GM12801 (cell line): ENCODE data around the gene COL26A1.

Source experiments
- CTCF ChIP-seq: IDR thresholded peaks from one replicate; pipeline ENCODE4 v1.5.1; 2011; ENCODE audit warnings: control low read depth; ENCODE audit not compliant: insufficient read length; ENCODE audit errors: extremely low read depth

The COL26A1 gene

GRCh38 chr7:101426303-101427011, 63.8 kb downstream of the COL26A1 start:
- no peak for TF ChIP-seq CTCF

DNA sequence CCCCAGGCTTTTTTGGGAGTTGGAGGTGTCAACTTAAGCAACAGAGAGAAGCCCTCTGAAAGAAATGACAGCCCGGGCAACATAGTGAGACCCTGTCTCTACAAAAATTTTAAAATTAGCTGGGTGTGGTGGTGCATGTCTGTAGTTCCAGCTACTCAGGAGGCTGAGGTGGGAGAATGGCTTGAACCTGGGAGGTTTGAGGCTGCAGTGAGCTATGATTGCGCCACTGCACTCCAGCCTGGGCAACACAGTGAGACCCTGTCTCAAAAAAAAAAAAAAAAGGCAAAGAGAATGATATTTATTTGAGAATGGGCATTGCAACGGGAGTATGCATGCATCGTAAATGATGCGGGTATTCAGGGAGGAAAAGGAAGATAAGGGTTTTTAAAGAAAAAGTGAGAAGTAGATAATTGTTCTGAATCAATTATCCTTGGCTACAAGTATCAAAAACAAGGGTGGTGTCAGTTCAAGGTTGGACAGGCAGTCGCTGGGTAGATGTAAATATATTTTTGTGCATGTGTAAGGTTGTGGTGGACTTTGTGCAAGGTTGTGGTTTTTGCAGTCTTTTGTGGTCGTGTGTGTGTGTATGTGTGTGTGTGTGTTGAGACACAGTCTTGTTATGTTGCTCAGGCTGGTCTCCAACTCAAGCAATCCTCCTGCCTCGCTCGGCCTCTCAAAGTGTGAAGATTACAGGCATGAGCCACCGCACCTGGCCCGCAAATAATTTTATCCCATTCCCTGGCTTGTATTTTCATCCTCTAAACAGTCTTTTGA, 65.6 kb downstream of the COL26A1 start:
- no peak for TF ChIP-seq CTCF

GRCh38 chr7:101432316-101432715, 69.6 kb downstream of the COL26A1 start:
- no peak for TF ChIP-seq CTCF

- TF ChIP-seq CTCF = no peak
These were observed 71.0 kb downstream of the COL26A1 start for GRCh38 chr7:101433688-101434087.

DNA sequence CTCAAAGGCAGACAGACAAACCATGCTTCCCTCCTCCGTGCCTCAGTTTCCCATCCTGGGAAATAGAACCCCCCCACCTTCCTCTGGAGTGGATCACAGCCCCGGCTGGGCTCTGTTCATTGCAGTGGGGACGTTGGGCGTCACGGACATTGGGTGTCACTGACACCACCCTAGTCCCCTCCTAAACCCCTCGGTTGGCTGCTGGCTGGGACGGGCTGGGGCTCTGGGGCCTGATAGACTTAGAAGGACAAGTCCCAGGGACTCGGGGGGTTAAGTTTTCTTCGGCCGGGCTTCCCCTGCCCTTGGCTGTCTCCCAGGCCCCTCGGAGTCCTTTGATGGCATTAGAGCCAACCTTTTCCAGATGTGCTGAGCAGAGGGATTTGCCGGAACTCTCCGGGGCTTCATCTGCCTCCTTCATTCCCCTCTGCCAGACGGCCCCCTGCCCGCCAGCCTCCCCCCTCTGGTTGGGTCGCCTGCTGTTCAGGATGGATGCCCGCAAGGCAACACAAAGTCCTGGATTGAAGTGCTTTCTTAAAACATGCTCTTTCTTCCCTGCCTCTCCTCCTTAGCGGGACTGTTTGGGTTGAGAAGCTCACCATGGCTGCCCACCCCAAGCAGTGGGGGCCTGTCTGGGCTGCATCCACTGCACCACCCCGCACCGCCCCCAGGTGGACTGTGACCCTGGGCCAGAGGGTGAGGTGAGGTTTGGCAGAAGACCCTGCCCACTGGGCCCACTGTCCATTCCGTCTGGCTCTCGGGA, 73.0 kb downstream of the COL26A1 start:
- TF ChIP-seq CTCF = no peak

DNA sequence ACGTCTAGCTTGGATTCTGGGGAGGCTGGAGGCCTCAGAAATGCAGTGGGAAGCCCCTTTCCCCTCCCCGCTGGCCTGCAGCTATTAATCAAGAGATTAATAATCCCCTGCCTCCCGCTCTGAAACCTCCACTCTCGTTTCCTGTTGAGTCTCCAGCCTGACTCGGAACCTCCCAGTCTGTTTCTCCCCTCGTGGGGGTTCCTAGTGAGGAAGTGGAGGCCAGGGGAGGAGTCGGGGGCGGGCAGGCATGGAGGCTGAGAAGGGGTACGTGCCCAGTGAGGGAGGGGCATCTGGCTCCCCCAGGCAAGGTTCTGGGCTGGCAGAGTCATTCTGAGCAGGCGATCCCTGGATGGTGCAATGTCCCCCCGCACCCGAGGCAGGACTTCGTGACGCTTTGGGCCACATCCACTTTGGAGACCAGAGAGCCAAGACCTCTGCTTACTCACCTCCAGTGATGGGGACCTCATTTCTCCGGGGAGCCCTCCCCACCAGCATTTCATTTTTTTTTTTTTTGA, 73.6 kb downstream of the COL26A1 start:
- TF ChIP-seq CTCF = no peak
